ENCODE data around the gene PANX1. TPM values are rescaled to one million over a fixed set of nuclear protein-coding genes. Genes with fewer than 3 reads are reported as not detected.

Gene PANX1
- polyA plus RNA-seq, 1 experiment = 52.9 TPM

DNA sequence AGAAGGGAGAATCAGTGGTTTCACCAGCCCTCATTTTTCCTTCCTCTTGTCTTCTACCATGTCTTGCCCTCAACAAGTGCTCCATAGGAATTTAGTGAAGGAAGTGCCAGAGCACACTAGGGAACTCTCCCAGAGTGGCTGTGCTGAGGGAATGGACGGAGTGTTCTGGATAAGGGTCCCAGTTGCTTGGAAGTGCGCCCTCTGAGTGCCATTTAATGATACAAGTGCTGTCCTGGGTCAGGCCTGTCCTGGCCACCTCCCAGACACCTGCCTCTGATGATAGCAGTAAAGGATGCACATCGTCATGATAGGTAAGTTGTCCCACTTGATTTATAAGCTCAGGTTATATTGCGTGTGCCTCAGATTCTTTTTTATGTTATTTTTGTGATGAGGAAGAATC is 5.1 kb downstream of the PANX1 start:
- TF ChIP-seq, protein P1, sequence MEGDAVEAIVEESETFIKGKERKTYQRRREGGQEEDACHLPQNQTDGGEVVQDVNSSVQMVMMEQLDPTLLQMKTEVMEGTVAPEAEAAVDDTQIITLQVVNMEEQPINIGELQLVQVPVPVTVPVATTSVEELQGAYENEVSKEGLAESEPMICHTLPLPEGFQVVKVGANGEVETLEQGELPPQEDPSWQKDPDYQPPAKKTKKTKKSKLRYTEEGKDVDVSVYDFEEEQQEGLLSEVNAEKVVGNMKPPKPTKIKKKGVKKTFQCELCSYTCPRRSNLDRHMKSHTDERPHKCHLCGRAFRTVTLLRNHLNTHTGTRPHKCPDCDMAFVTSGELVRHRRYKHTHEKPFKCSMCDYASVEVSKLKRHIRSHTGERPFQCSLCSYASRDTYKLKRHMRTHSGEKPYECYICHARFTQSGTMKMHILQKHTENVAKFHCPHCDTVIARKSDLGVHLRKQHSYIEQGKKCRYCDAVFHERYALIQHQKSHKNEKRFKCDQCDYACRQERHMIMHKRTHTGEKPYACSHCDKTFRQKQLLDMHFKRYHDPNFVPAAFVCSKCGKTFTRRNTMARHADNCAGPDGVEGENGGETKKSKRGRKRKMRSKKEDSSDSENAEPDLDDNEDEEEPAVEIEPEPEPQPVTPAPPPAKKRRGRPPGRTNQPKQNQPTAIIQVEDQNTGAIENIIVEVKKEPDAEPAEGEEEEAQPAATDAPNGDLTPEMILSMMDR (IDR thresholded peaks at IDR 0.05; ENCODE audit: low read depth, low read length) = no peak
- no peak overlapping the region for H3K27ac ChIP-seq (ENCODE audit: low read depth, low read length)
- no peak overlapping the region for H3K4me3 ChIP-seq (ENCODE audit: low read depth, low read length)
- DNase-seq (ENCODE audit: low read depth, low spot score) = no peak
- no peaks in the 10 kb centered on the region for H3K27me3 ChIP-seq (ENCODE audit: control insufficient read depth, insufficient read depth, low read length)
- ChIA-PET CTCF (interaction anchor here (1.0 kb wide), 1 partner anchor 50 kb away, joined by 4 read pairs; no protein-coding TSS in a partner anchor), POLR2A (no interaction called here)
- no peaks in the 10 kb centered on the region; the same call in 1 of the 2 replicates for H3K9me3 ChIP-seq (ENCODE audit: control insufficient read depth, insufficient read depth, low read length)

- CTCF ChIA-PET = interaction anchor here (0.8 to 1.4 kb wide), 3 partner anchors 34 to 239 kb away, joined by 5 to 10 read pairs (median 5); no protein-coding TSS in a partner anchor
- POLR2A ChIA-PET = interaction anchor here (1.3 to 1.5 kb wide), 3 partner anchors 41 to 66 kb away, joined by 4 to 7 read pairs (median 6); no protein-coding TSS in a partner anchor
- Histone ChIP-seq H3K27me3 (ENCODE audit: control insufficient read depth, insufficient read depth, low read length) (no peaks in the 10 kb centered on the region), H3K4me3 (ENCODE audit: low read depth, low read length) (peak overlapping the region; percentile 50), H3K27ac (ENCODE audit: low read depth, low read length) (peak overlapping the region; percentile 98), H3K9me3 (ENCODE audit: control insufficient read depth, insufficient read depth, low read length) (no peaks in the 10 kb centered on the region; the same call in 1 of the 2 replicates)
- TF ChIP-seq, protein P1 (IDR thresholded peaks at IDR 0.05; ENCODE audit: low read depth, low read length) = no peak
- peak; percentile 80 for DNase-seq (ENCODE audit: low read depth, low spot score)
Observed at GRCh38 chr11:94134651-94135512, 6.2 kb downstream of the PANX1 start.

DNA sequence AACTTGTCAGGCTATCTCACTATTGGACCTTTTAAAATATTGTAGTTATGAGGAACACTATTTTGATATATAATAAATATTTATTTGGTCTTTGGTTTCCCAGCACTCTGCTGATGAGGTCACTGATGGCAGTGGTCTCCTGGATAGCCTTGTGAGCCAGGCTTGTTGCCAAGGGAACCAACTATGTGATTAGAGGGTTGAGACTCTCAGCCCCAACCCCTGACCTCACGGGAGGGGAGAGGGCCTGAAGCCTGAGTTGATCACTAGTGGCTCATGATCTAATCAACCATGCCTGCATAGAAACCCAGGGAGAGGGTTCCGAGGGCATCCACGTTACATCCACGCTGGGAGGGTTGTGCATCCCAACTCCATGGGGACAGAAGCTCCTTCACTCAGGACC is 10.8 kb downstream of the PANX1 start:
- DNase-seq (ENCODE audit: low read depth, low spot score) = no peak
- Histone ChIP-seq H3K27me3 (ENCODE audit: control insufficient read depth, insufficient read depth, low read length) (no peaks in the 10 kb centered on the region), H3K9me3 (ENCODE audit: control insufficient read depth, insufficient read depth, low read length) (no peaks in the 10 kb centered on the region; the same call in 1 of the 2 replicates), H3K27ac (ENCODE audit: low read depth, low read length) (no peak overlapping the region), H3K4me3 (ENCODE audit: low read depth, low read length) (no peak overlapping the region)
- CTCF ChIA-PET = no interaction called here
- TF ChIP-seq, protein P1 (IDR thresholded peaks at IDR 0.05; ENCODE audit: low read depth, low read length) = no peak
- POLR2A ChIA-PET = no interaction called here

DNA sequence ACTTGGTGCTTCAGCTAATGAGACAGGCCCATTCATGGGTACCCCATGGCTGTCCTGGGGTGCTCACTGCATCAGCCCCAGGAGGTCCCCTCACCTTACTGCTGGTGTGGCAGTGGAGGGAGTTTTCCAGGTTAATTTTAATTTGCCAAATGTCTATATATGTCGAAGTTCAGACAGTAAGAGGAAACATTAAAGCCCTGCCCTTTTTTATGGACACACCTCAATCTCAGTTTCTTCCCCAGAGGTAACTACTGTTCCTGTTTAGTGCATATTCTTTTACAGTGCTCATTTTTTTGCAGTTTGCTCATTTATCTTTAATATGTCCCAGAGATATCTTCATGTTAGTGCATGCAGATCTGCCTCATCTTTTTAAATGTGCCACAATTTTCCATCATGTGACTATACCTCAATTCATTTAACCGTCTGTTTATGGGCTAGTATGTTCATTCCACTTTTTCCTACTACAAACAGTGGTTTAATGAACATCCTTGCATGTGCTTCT is 11.6 kb downstream of the PANX1 start:
- no peaks in the 10 kb centered on the region; the same call in 1 of the 2 replicates for H3K9me3 ChIP-seq (ENCODE audit: control insufficient read depth, insufficient read depth, low read length)
- ChIA-PET POLR2A (no interaction called here), CTCF (no interaction called here)
- no peak for DNase-seq (ENCODE audit: low read depth, low spot score)
- no peaks in the 10 kb centered on the region for H3K27me3 ChIP-seq (ENCODE audit: control insufficient read depth, insufficient read depth, low read length)
- H3K27ac ChIP-seq (ENCODE audit: low read depth, low read length) = no peak overlapping the region
- H3K4me3 ChIP-seq (ENCODE audit: low read depth, low read length) = no peak overlapping the region
- TF ChIP-seq, protein P1 (IDR thresholded peaks at IDR 0.05; ENCODE audit: low read depth, low read length) = no peak

Measured in AG04450 (cell line).